Neural cell (in vitro differentiated cells): ENCODE data around the gene XPR1.

Experiments used
- CTCF ChIP-seq: fragments of 450-650 bp; IDR thresholded peaks from 2 replicates; pipeline ENCODE4 v1.5.1; 2014; ENCODE audit warnings: antibody characterized with exemption, mild to moderate bottlenecking, moderate library complexity; ENCODE audit not compliant: poor library complexity, severe bottlenecking
- POLR2AphosphoS5 ChIP-seq: IDR thresholded peaks from 2 replicates; pipeline ENCODE4 v1.6.1; 2012
- RAD21 ChIP-seq: fragments of 450-650 bp; conservative IDR thresholded peaks from 2 replicates; pipeline ENCODE4 v1.6.1; 2014; ENCODE audit warnings: antibody characterized with exemption, mild to moderate bottlenecking, moderate library complexity

- no peak for TF ChIP-seq CTCF
- no peak for TF ChIP-seq POLR2AphosphoS5
- TF ChIP-seq RAD21, result no peak
These were observed 179.5 kb downstream of the XPR1 start for GRCh38 chr1:180811298-180811697.
